ENCODE measurements around the gene FPR2. TPM values are rescaled to one million over a fixed set of nuclear protein-coding genes. Genes with fewer than 3 reads are reported as not detected.

Gene FPR2
- total and polyA plus RNA-seq, 9 of the 15 experiments (the other 6 are each of a cell fraction or from before 2014, with no cell fraction given) = 0.03 to 0.15 (median 0.07) TPM; not detected in 6

DNA sequence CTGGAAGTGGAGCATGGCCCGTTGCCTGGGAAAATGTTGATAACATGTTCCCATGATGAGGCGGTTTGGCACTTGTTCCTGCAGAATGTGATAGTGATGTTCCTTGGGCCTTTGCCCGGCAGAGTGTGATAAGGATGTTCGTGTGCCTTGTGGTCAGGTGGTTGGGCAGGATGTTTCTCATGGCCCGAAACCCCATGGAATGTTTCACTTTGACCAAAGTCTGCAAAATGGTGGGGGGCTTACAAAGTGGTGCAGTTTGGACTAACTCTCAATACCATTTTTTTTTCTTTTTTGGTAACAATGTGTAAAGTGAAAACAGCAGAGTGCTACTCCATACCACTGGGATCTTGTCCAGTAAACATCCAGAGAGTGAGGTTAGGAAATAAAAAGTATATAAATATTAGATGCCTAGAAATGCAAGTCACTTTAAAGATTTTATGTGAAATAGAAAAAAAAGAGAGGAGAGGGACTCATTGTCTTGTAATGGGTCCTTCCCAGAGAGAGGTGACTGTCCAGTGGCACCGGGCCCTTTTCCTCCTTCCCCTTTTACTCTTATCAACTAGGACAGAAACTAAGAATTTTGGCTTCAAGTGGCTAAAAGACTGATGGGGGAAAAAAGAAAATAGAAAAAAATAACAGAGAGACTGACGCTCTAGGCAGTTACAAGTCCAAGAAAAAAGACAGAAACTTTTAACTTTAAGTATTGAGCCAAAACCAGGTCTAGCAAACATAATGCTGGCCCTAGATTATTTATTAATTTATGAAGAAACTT is 39.7 kb downstream of the FPR2 start (continued):
- TF ChIP-seq, protein P1, sequence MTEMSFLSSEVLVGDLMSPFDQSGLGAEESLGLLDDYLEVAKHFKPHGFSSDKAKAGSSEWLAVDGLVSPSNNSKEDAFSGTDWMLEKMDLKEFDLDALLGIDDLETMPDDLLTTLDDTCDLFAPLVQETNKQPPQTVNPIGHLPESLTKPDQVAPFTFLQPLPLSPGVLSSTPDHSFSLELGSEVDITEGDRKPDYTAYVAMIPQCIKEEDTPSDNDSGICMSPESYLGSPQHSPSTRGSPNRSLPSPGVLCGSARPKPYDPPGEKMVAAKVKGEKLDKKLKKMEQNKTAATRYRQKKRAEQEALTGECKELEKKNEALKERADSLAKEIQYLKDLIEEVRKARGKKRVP (CRISPR knock-in tag; IDR thresholded peaks at IDR 0.05) = no peak
- TF ChIP-seq SUPT5H (IDR thresholded peaks at IDR 0.05) (no peak), ELF2 (CRISPR knock-in tag; IDR thresholded peaks at IDR 0.05) (no peak), MAZ (CRISPR knock-in tag; conservative IDR thresholded peaks at IDR 0.05 in 1 of 2, IDR thresholded peaks at IDR 0.05 in 1 of 2) (peak in 1 of 2 experiments; percentile 80; a peak in 2 of 4 replicates), NKRF (IDR thresholded peaks at IDR 0.05; ENCODE audit: borderline replicate concordance) (no peak), SMC3 (conservative IDR thresholded peaks at IDR 0.05; ENCODE audit: insufficient read depth, low read depth, low read length) (no peak), NFYB (IDR thresholded peaks at IDR 0.05; ENCODE audit: extremely low read depth, insufficient read length) (no peak), ZSCAN29 (IDR thresholded peaks at IDR 0.05) (no peak), TRIM28 (IDR thresholded peaks at IDR 0.05) (no peak; the same call in 1 of the 2 replicates), SRF (CRISPR knock-in tag; IDR thresholded peaks at IDR 0.05) (no peak), FOXK1 (CRISPR knock-in tag; IDR thresholded peaks at IDR 0.05; ENCODE audit: borderline replicate concordance) (no peak), CREB3 (tag; conservative IDR thresholded peaks at IDR 0.05; ENCODE audit: low read depth) (0 out of 2 replicates have a peak, but pooled peaks have one; percentile 91), ZNF277 (CRISPR knock-in tag; IDR thresholded peaks at IDR 0.05; ENCODE audit: borderline replicate concordance) (no peak)
- TF ChIP-seq, protein P2, sequence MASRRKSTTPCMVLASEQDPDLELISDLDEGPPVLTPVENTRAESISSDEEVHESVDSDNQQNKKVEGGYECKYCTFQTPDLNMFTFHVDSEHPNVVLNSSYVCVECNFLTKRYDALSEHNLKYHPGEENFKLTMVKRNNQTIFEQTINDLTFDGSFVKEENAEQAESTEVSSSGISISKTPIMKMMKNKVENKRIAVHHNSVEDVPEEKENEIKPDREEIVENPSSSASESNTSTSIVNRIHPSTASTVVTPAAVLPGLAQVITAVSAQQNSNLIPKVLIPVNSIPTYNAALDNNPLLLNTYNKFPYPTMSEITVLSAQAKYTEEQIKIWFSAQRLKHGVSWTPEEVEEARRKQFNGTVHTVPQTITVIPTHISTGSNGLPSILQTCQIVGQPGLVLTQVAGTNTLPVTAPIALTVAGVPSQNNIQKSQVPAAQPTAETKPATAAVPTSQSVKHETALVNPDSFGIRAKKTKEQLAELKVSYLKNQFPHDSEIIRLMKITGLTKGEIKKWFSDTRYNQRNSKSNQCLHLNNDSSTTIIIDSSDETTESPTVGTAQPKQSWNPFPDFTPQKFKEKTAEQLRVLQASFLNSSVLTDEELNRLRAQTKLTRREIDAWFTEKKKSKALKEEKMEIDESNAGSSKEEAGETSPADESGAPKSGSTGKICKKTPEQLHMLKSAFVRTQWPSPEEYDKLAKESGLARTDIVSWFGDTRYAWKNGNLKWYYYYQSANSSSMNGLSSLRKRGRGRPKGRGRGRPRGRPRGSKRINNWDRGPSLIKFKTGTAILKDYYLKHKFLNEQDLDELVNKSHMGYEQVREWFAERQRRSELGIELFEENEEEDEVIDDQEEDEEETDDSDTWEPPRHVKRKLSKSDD (conservative IDR thresholded peaks at IDR 0.05; ENCODE audit: low read length) = no peak
- TF ChIP-seq, protein P3, sequence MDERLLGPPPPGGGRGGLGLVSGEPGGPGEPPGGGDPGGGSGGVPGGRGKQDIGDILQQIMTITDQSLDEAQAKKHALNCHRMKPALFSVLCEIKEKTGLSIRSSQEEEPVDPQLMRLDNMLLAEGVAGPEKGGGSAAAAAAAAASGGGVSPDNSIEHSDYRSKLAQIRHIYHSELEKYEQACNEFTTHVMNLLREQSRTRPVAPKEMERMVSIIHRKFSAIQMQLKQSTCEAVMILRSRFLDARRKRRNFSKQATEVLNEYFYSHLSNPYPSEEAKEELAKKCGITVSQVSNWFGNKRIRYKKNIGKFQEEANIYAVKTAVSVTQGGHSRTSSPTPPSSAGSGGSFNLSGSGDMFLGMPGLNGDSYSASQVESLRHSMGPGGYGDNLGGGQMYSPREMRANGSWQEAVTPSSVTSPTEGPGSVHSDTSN (CRISPR knock-in tag; IDR thresholded peaks at IDR 0.05; ENCODE audit: low read depth) = no peak
- TF ChIP-seq, protein P3 (tag; conservative IDR thresholded peaks at IDR 0.05; ENCODE audit: low read depth) = 0 out of 2 replicates have a peak, but pooled peaks have one; percentile 16

Data from K562 (cell line).